Aorta (tissue), 5 donors: ENCODE measurements around the gene FCER2. TPM values are rescaled to one million over a fixed set of nuclear protein-coding genes. Genes with fewer than 3 reads are reported as not detected.

ENCODE experiments used
- ATAC-seq: fragments of 200-7000 bp; cut with Tn5 transposase; one replicate; pipeline ENCODE4 v1.9.1; 2022; ENCODE audit warnings: moderate library complexity; ENCODE audit not compliant: low FRiP score
- DNase-seq, 2 donors: peaks; one replicate each; pipeline ENCODE4 v3.0.0-alpha.2; 2020
- H3K27ac ChIP-seq, 2 donors: one replicate each; pipeline ENCODE4 v1.5.1; 2013; ENCODE audit warnings: low read length in 2 of 2, mild to moderate bottlenecking in 2 of 2, moderate library complexity in 2 of 2, control low read depth in 1 of 2, inconsistent platforms in 1 of 2, low read depth in 1 of 2
- H3K27me3 ChIP-seq, 2 donors: one replicate each; pipeline ENCODE4 v1.6.1; 2013; ENCODE audit warnings: control low read depth in 1 of 2, low read length in 1 of 2, mild to moderate bottlenecking in 1 of 2, moderate library complexity in 1 of 2; ENCODE audit not compliant: insufficient read depth in 2 of 2, control insufficient read depth in 1 of 2
- H3K36me3 ChIP-seq, 2 donors: one replicate each; pipeline ENCODE4 v1.6.1; 2013; ENCODE audit warnings: control low read depth in 1 of 2, low read length in 1 of 2, mild to moderate bottlenecking in 1 of 2; ENCODE audit not compliant: insufficient read depth in 2 of 2, control insufficient read depth in 1 of 2
- H3K4me1 ChIP-seq, 2 donors: one replicate each; pipeline ENCODE4 v1.6.1; 2013; ENCODE audit warnings: low read length in 2 of 2, control low read depth in 1 of 2, mild to moderate bottlenecking in 1 of 2, moderate library complexity in 1 of 2; ENCODE audit not compliant: insufficient read depth in 2 of 2, control insufficient read depth in 1 of 2
- H3K4me3 ChIP-seq, 2 donors: one replicate each; pipeline ENCODE4 v1.5.1; 2013; ENCODE audit warnings: low read length in 2 of 2, control low read depth in 1 of 2, mild to moderate bottlenecking in 1 of 2
- H3K9me3 ChIP-seq: one replicate; pipeline ENCODE4 v1.6.1; 2013; ENCODE audit warnings: mild to moderate bottlenecking, low read length; ENCODE audit not compliant: control insufficient read depth
- WGBS, 2 donors: extraction: QIAGEN DNeasy Blood & Tissue Kit; methylation state at CpG; one replicate each; pipeline ENCODE4 v1.1.7; 2013; 5-methylcytosine and 5-hydroxymethylcytosine counted together
- intact Hi-C, 2 donors: fragments of 100-400 bp; cut with DNase I; formaldehyde crosslinking; loops; one replicate each; pipeline versions ENCODE4 v1.14.2 to v1.15.0; 2022
- polyA plus RNA-seq, 2 donors: library from polyadenylated mRNA; stranded (reverse); fragments of 200-250 nt; gene quantifications; one replicate each; pipeline ENCODE4 v1.2.3, GENCODE V29; 2013
- total RNA-seq, 2 donors: library from RNA; stranded (reverse); fragmentation: NEBNext Ultra II Directional; extraction: Animal tissue kit (Norgen Biotek cat#: 25700); gene quantifications; one replicate each; pipeline ENCODE4 v1.2.1, GENCODE V29; 2021
- donor health status: healthy with polysubstance abuse.
- donor health status: Bipolar disorder and iron deficiency.
- donor health status: DM: no; HTN: no; CAD: no.
- donor health status: DM: no; HTN: no; CAD: no.
- donor health status: DM: yes; HTN: yes; CAD: no.

The FCER2 gene
- total and polyA plus RNA-seq, 4 donors = 0.36 to 2.9 TPM; not detected in 2

- Histone ChIP-seq H3K27me3 (no peaks in the 10 kb centered on the region), H3K9me3 (no peaks in the 10 kb centered on the region), H3K27ac (no peak overlapping the region), H3K4me1 (no peaks in the 10 kb centered on the region), H3K36me3 (no peaks in the 10 kb centered on the region), H3K4me3 (no peak overlapping the region)
- 47 to 49% methylated on average over 2 of the region's 2 CpGs for WGBS, 2 donors
- no peak for DNase-seq
- intact Hi-C loops = no loop called here
- ATAC-seq = no peak
These were observed 2.9 kb downstream of the FCER2 start for GRCh38 chr19:7699003-7699402.

- Histone ChIP-seq H3K4me3 (no peak overlapping the region), H3K4me1 (no peaks in the 10 kb centered on the region), H3K9me3 (no peaks in the 10 kb centered on the region), H3K27ac (no peak overlapping the region), H3K36me3 (no peaks in the 10 kb centered on the region), H3K27me3 (no peaks in the 10 kb centered on the region)
- WGBS, 2 donors = 20 to 22% methylated on average over 11 of the region's 11 CpGs
- intact Hi-C loops = no loop called here
- ATAC-seq (no peak), DNase-seq (no peak)
These were observed 3.3 kb downstream of the FCER2 start for GRCh38 chr19:7698583-7698982.

DNA sequence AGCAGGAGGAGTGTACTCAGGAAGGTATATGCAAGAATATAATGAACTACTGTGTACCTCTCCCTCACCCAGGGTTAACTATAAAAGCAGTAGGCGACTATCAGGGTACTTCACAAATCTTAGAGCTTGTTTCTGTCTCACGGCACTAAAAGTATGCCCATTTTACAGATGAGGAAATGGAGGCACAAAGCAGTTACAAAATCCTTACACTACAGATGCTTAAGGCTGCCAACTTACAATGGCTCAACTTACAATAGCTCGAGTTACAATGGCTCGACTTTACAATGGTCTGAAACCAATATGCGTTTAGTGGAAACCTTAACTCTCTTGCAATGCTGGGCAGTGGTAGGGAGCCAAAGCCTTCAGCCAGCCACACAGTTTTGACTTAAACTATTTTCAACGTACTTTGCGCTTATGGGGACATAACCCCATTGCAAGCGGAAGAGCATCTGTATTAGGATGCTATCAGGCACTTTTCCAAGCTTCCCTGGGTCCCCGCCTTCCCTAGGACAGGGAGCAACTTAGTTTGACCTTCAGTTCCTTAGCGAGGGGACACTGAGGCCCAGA lies 4.1 kb downstream of the FCER2 start:
- ATAC-seq (no peak), DNase-seq (no peak)
- Histone ChIP-seq H3K36me3 (no peaks in the 10 kb centered on the region), H3K27ac (no peak overlapping the region), H3K9me3 (no peaks in the 10 kb centered on the region), H3K4me3 (no peak overlapping the region), H3K27me3 (no peaks in the 10 kb centered on the region), H3K4me1 (no peaks in the 10 kb centered on the region)
- 77 to 81% methylated on average over 10 of the region's 10 CpGs for WGBS, 2 donors
- intact Hi-C loops = no loop called here

DNA sequence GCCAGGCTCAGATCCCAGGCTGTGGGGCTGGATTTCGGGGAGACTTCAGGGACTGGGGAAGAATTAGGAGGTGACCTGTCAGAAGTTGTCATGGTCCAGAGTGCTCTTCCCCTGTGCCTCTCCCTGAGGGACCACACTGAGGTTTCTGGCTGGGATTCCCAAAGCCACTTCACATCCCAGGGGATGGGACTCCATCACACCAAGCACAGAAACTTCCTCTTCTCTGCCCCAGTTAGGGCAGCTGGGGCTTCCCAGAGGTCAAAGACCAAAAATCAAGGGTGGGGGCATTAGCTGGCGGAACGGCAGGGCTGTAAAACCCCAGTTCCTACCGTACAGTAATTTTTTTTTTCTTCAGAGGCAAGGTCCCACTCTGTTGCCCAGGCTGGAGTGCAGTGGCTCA lies 7.4 kb downstream of the FCER2 start:
- intact Hi-C loops = no loop called here
- 54 to 63% methylated on average over 4 of the region's 4 CpGs for WGBS, 2 donors
- DNase-seq = no peak
- ATAC-seq = no peak
- Histone ChIP-seq H3K27ac (no peak overlapping the region), H3K4me1 (no peaks in the 10 kb centered on the region), H3K4me3 (no peak overlapping the region), H3K9me3 (no peaks in the 10 kb centered on the region), H3K27me3 (no peaks in the 10 kb centered on the region), H3K36me3 (no peaks in the 10 kb centered on the region)

DNA sequence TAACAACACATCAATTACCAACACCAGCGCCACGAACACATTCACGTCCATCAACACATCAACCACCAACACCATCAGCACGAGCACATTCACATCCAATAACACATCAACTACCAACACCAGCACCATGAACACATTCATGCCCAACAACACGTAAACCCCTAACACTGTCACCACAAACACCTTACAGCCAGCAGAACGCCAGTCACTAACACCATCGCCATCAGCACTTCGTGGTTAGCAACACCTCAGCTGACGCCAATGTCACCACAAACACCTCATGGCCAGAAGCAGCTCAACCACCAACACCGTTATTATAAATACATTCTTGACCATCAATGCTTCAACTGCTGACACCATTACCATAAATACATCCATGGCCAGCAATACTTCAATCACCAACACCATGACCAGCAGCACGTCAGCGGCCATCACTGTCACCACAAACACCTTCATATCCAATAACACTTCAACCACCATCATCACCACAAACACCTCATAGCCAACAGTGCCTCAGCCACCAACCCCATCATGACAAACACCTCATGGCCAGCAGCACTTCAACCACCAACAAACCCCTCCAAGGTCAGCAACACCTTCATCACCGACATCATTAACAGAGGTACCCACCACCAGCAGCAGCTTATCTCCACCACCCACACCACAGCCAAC lies 9.4 kb downstream of the FCER2 start:
- Histone ChIP-seq H3K27me3 (no peaks in the 10 kb centered on the region), H3K36me3 (no peaks in the 10 kb centered on the region), H3K4me1 (no peaks in the 10 kb centered on the region), H3K27ac (no peak overlapping the region), H3K4me3 (no peak overlapping the region), H3K9me3 (no peaks in the 10 kb centered on the region)
- DNase-seq = no peak
- intact Hi-C loops = no loop called here
- WGBS, 2 donors = 73% methylated on average over 13 of the region's 13 CpGs
- no peak for ATAC-seq

DNA sequence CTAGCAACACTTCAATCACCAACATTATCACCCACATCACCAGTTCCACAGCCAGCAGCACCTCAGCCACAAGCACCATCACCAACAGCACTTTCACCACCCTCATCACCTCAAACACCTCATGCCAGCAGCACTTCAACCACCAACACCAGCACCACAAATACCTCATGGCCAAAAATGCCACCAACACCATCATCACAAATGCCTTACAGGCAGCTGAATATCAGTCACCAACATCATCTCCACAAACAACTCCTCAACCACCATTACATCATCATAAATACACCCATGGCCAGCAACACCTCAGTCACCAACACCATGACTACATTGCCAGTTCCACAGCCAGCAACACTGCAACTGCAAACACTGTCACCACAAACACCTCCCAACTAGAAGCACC lies 10.4 kb downstream of the FCER2 start:
- Histone ChIP-seq H3K27ac (no peak overlapping the region), H3K36me3 (no peaks in the 10 kb centered on the region), H3K4me1 (no peaks in the 10 kb centered on the region), H3K9me3 (no peaks in the 10 kb centered on the region), H3K4me3 (no peak overlapping the region), H3K27me3 (no peaks in the 10 kb centered on the region)
- no peak for ATAC-seq
- no peak for DNase-seq
- intact Hi-C loops = no loop called here

- Histone ChIP-seq H3K4me3 (no peak overlapping the region), H3K27me3 (no peaks in the 10 kb centered on the region), H3K36me3 (no peaks in the 10 kb centered on the region), H3K4me1 (no peaks in the 10 kb centered on the region), H3K9me3 (no peaks in the 10 kb centered on the region), H3K27ac (no peak overlapping the region)
- ATAC-seq (no peak), DNase-seq (no peak)
- intact Hi-C loops = no loop called here
- WGBS, 2 donors = 80 to 86% methylated on average over 8 of the region's 8 CpGs
These were observed 11.1 kb downstream of the FCER2 start for GRCh38 chr19:7690779-7691258.

DNA sequence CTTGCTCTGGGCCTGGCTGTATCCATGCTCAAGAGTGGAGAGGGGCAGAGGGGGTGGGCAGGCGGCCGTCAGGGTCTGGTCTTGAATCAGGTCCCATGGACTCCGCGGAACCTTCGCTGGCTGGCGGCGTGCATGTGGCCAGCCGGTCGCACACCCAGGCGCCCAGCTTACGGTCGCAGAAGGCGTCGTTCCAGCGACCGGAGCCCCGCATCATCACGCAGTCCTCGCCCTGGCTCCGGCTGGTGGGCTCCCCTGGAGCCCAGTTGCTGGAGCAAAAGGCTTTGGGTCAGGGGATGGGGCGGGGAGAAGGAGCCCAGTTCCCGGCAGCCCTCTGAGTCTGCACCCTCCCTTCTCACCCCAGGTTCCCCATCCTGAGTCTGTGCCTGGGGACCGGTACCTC lies 12.8 kb downstream of the FCER2 start:
- Histone ChIP-seq H3K9me3 (no peaks in the 10 kb centered on the region), H3K27me3 (no peaks in the 10 kb centered on the region), H3K27ac (no peak overlapping the region), H3K4me1 (no peaks in the 10 kb centered on the region), H3K4me3 (no peak overlapping the region), H3K36me3 (no peaks in the 10 kb centered on the region)
- no peak for DNase-seq
- intact Hi-C loops = loop anchor here in 1 of 2 donors (10.0 kb wide), 2 partner anchors 106 to 134 kb away; no protein-coding TSS in a partner anchor
- 19 to 26% methylated on average over 23 of the region's 23 CpGs for WGBS, 2 donors
- no peak for ATAC-seq

- WGBS, 2 donors = 83 to 85% methylated on average over 12 of the region's 12 CpGs
- ATAC-seq (no peak), DNase-seq (no peak)
- Histone ChIP-seq H3K4me1 (no peaks in the 10 kb centered on the region), H3K27ac (no peak overlapping the region), H3K36me3 (no peaks in the 10 kb centered on the region), H3K9me3 (no peaks in the 10 kb centered on the region), H3K27me3 (no peaks in the 10 kb centered on the region), H3K4me3 (no peak overlapping the region)
- intact Hi-C loops = loop anchor here in 1 of 2 donors (10.0 kb wide), 2 partner anchors 108 to 132 kb away; no protein-coding TSS in a partner anchor
These were observed 14.8 kb downstream of the FCER2 start for GRCh38 chr19:7687177-7687576.
